Measurements from ENCODE around the gene TRIM67.

Gene TRIM67

DNA sequence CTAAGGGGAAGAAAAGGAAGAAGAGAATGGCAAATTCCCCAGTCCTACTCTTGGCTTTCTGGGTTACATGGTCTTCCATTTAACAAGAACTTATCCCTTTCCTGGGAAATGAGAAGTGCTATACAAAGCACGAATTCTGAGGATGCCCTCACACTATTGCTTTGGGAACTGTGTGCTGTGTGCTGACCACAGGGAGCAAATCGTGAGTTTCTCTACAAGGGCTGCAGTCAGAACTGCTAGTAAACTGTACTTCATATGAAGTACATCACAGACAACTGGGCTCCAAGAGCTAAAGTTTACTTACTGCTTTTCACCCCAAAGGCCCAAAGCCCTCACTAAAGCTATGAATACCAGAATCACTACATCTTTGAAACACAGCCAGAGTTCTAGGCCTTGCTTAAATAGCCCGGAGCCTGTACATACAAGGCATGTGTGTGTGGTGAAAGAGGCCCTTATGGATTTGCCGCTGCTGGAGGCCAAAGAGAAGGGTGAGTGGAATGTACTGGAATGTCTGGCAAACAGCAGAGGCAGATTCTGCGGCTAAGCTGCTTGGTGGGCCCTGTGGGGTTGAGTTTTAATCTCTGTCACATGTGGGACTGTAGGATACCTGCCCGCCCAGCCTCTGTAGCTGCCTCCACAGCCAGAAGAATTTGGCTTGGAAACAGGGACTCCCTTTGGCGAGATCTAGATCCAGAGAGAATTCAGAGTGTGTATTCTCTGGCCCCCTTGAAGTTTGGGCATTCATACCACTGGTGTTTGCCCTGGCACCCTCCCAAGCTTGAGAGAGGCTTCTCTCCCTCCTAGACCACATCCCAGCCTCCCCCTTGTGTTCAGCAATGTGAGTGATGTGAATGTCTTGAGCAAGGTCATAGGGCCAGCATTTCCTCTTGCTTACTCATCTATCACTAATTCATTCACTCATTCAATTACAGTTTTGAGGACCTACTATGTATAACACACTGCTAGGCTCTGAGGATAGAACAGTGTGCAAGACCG is 21.9 kb upstream of the TRIM67 start:
- H3K4me3 ChIP-seq (ENCODE audit: low read depth, low read length): no peak overlapping the region
- TF ChIP-seq CTCF (IDR thresholded peaks at IDR 0.05; ENCODE audit: borderline replicate concordance, insufficient read depth, low read depth, low read length): no peak

- H3K4me3 ChIP-seq (ENCODE audit: low read depth, low read length): no peak overlapping the region
- no peak for TF ChIP-seq CTCF (IDR thresholded peaks at IDR 0.05; ENCODE audit: borderline replicate concordance, insufficient read depth, low read depth, low read length)
Measured at GRCh38 chr1:231144416-231145193, 17.3 kb upstream of the TRIM67 start.

DNA sequence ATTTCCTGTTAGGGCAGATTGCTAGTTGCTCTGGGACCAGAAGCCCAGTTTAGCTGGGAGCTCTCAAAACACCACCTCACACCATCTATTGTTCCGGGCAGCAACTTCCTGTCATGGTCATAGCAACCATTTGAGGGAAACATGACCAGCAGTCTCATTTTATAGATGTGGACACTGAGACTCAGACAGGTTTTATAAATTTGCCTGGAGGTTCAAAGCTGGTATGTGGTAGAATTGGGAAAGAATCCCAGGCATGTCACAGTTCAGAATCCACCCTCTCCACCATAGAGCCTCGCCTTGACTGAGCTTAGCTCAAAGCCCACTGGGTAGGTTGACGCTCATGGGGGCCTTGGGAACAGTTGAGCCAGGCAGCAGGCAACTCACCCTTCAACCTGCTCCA is 14.0 kb upstream of the TRIM67 start:
- TF ChIP-seq CTCF (IDR thresholded peaks at IDR 0.05; ENCODE audit: borderline replicate concordance, insufficient read depth, low read depth, low read length): no peak
- no peak overlapping the region for H3K4me3 ChIP-seq (ENCODE audit: low read depth, low read length)

DNA sequence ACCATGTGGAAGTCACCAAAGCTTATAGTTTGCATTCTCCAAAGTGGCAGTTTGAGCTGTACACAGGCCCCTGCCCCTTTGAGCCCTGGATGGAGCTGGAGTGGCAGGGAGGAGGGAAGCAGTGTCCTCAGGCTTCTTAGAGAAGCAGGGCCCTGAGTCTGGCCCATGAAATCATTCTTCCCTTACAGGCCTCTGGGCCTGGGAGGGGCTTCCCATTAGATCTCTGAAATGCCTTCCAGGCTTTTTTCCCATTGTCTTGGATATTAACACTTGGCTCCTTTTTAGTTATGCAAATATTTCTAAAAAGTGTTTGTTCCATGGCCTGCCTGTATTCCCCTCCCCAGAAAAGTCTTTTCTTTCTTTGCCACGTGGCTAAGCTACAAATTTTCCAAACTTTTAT is 10.0 kb upstream of the TRIM67 start:
- no peak for TF ChIP-seq CTCF (IDR thresholded peaks at IDR 0.05; ENCODE audit: borderline replicate concordance, insufficient read depth, low read depth, low read length)
- no peak overlapping the region for H3K4me3 ChIP-seq (ENCODE audit: low read depth, low read length)

DNA sequence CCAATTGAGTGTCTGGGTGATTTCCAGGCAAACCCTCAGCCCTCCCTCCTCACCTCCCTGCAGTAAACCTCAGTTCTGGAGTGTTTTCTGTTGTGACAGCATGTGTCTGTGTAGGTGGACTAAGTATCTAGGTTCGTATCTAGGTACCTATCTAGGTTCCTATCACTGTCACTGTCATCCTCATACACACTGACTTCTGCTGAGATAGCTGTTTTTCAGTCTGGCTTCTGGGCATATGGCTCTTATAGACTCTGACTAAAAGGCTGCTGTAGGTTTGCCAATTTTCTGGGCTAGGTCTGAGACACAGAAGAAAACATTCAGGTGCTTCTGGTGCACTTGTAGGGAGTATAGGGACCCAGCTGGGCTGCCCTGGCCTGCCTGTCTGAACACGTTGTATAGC is 8.1 kb upstream of the TRIM67 start:
- TF ChIP-seq CTCF (IDR thresholded peaks at IDR 0.05; ENCODE audit: borderline replicate concordance, insufficient read depth, low read depth, low read length): no peak
- H3K4me3 ChIP-seq (ENCODE audit: low read depth, low read length): no peak overlapping the region

GRCh38 chr1:231155808-231156207 is 6.0 kb upstream of the TRIM67 start:
- H3K4me3 ChIP-seq (ENCODE audit: low read depth, low read length): no peak overlapping the region
- no peak for TF ChIP-seq CTCF (IDR thresholded peaks at IDR 0.05; ENCODE audit: borderline replicate concordance, insufficient read depth, low read depth, low read length)
